B cell (primary cell): ENCODE data around the gene DCD. TPM values are rescaled to one million over a fixed set of nuclear protein-coding genes. Genes with fewer than 3 reads are reported as not detected.
A peak's percentile ranks its signal among the peaks of the same experiment; 100 is the strongest.

ENCODE experiments used
- ATAC-seq: fragments of 200-7000 bp; cut with Tn5 transposase; one replicate; pipeline ENCODE4 v1.10.0; 2021; ENCODE audit warnings: low read depth, mild to moderate bottlenecking, moderate number of reproducible peaks, moderate library complexity
- CTCF ChIA-PET: fragments of 350-600 bp; sonication (Branson Sonifier 250); formaldehyde crosslinking; loops from one replicate; lab custom pipeline; 2021; ENCODE audit warnings: antibody characterized with exemption, inconsistent platforms; lab: Charles Lee
- POLR2A ChIA-PET: fragments of 350-600 bp; sonication (Branson Sonifier 250); formaldehyde crosslinking; loops from one replicate; lab custom pipeline; 2021; ENCODE audit warnings: antibody characterized with exemption; lab: Charles Lee
- DNase-seq: peaks from one replicate; pipeline ENCODE4 v3.0.0; 2013
- H2AFZ ChIP-seq: 2 replicates; pipeline ENCODE4 v1.6.1; 2012; ENCODE audit warnings: mild to moderate bottlenecking, low read depth, low read length; ENCODE audit not compliant: insufficient read depth, poor library complexity, severe bottlenecking
- H3K27ac ChIP-seq, 2 donors: 1 replicate in 1 of 2; 2 replicates in 1 of 2; pipeline ENCODE4 v1.5.1; 2012 to 2013; ENCODE audit warnings: low read length in 2 of 2, mild to moderate bottlenecking in 2 of 2, moderate library complexity in 1 of 2
- H3K27me3 ChIP-seq, 4 experiments: fragments of 200-600 bp in 1 of 4; sonication (generic) in 1 of 4; replicated peaks in 1 of 4; 1 replicate in 2 of 4; 2 replicates in 2 of 4; pipeline versions ENCODE4 v1.6.1 to v1.7.0; 2013 to 2016; ENCODE audit warnings: low read length in 3 of 4, mild to moderate bottlenecking in 2 of 4, mixed read lengths in 1 of 4, moderate library complexity in 1 of 4; ENCODE audit not compliant: insufficient read depth in 4 of 4, control insufficient read depth in 3 of 4; ENCODE audit errors: control extremely low read depth in 1 of 4
- H3K36me3 ChIP-seq, 2 experiments: replicated peaks in 1 of 2; 1 replicate in 1 of 2; 2 replicates in 1 of 2; pipeline versions ENCODE4 v1.6.1 to v1.7.1; 2013; ENCODE audit warnings: low read length in 1 of 2; ENCODE audit not compliant: insufficient read depth in 2 of 2, control insufficient read depth in 1 of 2; ENCODE audit errors: control extremely low read depth in 1 of 2, extremely low read depth in 1 of 2
- H3K4me1 ChIP-seq, 2 donors: fragments of 200-600 bp in 1 of 2; sonication (generic) in 1 of 2; 1 replicate in 1 of 2; 2 replicates in 1 of 2; pipeline versions ENCODE4 v1.5.1 to v1.6.1; 2013 to 2017; ENCODE audit warnings: low read length in 2 of 2; ENCODE audit not compliant: control insufficient read depth in 2 of 2, insufficient read depth in 2 of 2
- H3K4me2 ChIP-seq: replicated peaks from 2 replicates; pipeline ENCODE3; 2012; ENCODE audit warnings: mild to moderate bottlenecking, low read depth, low read length; ENCODE audit not compliant: poor library complexity, severe bottlenecking
- H3K4me3 ChIP-seq, 5 experiments: fragments of 200-600 bp in 1 of 5; sonication (generic) in 1 of 5; 1 replicate in 3 of 5; 2 replicates in 2 of 5; pipeline versions ENCODE4 v1.5.1 to v1.7.0; 2011 to 2016; ENCODE audit warnings: low read length in 4 of 5, mild to moderate bottlenecking in 4 of 5, low read depth in 2 of 5, control low read depth in 1 of 5, moderate library complexity in 1 of 5; ENCODE audit not compliant: insufficient read depth in 1 of 5; ENCODE audit errors: control extremely low read depth in 1 of 5, extremely low read depth in 1 of 5
- H3K79me2 ChIP-seq: fragments of 200-600 bp; sonication (generic); one replicate; pipeline ENCODE4 v1.6.0; 2016; ENCODE audit warnings: low read length; ENCODE audit not compliant: control insufficient read depth, insufficient read depth
- H3K9ac ChIP-seq: fragments of 200-600 bp; sonication (generic); 2 replicates; pipeline ENCODE4 v1.6.1; 2017; ENCODE audit warnings: mild to moderate bottlenecking, low read length, moderate library complexity
- H3K9me3 ChIP-seq, 3 donors: one replicate each; pipeline versions ENCODE4 v1.6.1 to v1.7.1; 2013; ENCODE audit warnings: low read length in 2 of 3; ENCODE audit not compliant: control insufficient read depth in 2 of 3, insufficient read depth in 1 of 3; ENCODE audit errors: control extremely low read depth in 1 of 3
- H4K20me1 ChIP-seq: 2 replicates; pipeline ENCODE4 v1.6.0; 2012; ENCODE audit warnings: mild to moderate bottlenecking, low read length; ENCODE audit not compliant: insufficient read depth, control insufficient read depth, poor library complexity, severe bottlenecking
- H3K27ac Mint-ChIP-seq: one replicate; pipeline ENCODE4 v1.8.0; 2021; ENCODE audit warnings: mixed read lengths
- H3K27me3 Mint-ChIP-seq: one replicate; pipeline ENCODE4 v1.8.0; 2021; ENCODE audit warnings: mixed read lengths
- H3K4me1 Mint-ChIP-seq: one replicate; pipeline ENCODE4 v1.8.0; 2021; ENCODE audit warnings: mixed read lengths
- H3K4me3 Mint-ChIP-seq: one replicate; pipeline ENCODE4 v1.8.0; 2021; ENCODE audit warnings: mixed read lengths
- H3K9me3 Mint-ChIP-seq: one replicate; pipeline ENCODE4 v1.8.0; 2022; ENCODE audit warnings: mixed read lengths; ENCODE audit not compliant: insufficient read depth
- EZH2 ChIP-seq: IDR thresholded peaks from 2 replicates; pipeline ENCODE4 v1.6.1; 2012; ENCODE audit warnings: borderline replicate concordance, low read depth, mild to moderate bottlenecking, moderate library complexity, low read length; ENCODE audit not compliant: insufficient read depth, poor library complexity, severe bottlenecking
- WGBS: methylation state at CpG from one replicate; pipeline ENCODE4 v1.1.5; 2013; ENCODE audit warnings: missing lambda C conversion rate; ENCODE audit not compliant: insufficient coverage; 5-methylcytosine and 5-hydroxymethylcytosine counted together
- intact Hi-C: fragments of 100-400 bp; cut with micrococcal nuclease; formaldehyde crosslinking; loops from one replicate; pipeline ENCODE4 v1.10.0; 2022
- polyA plus RNA-seq: library from polyadenylated mRNA; depleted of rRNA; stranded (reverse); fragments of >200 nt; gene quantifications from 2 replicates; pipeline ENCODE4 v1.2.3, GENCODE V29; 2012
- total RNA-seq, 2 donors: library from RNA; stranded (reverse); fragments of 120-200 nt in 1 of 2; gene quantifications; 1 replicate in 1 of 2; 2 replicates in 1 of 2; pipeline versions ENCODE4 v1.2.3 to v1.2.4, GENCODE V29; 2013 to 2022
- TF ChIP-seq, protein P1 (sequence below): fragments of 200-600 bp; IDR thresholded peaks from one replicate; pipeline ENCODE4 v1.8.0; 2022; ENCODE audit warnings: antibody characterized with exemption, mild to moderate bottlenecking

The DCD gene
- total and polyA plus RNA-seq, 2 donors (not counting 1 experiment from before 2014, with no cell fraction given): not detected

DNA sequence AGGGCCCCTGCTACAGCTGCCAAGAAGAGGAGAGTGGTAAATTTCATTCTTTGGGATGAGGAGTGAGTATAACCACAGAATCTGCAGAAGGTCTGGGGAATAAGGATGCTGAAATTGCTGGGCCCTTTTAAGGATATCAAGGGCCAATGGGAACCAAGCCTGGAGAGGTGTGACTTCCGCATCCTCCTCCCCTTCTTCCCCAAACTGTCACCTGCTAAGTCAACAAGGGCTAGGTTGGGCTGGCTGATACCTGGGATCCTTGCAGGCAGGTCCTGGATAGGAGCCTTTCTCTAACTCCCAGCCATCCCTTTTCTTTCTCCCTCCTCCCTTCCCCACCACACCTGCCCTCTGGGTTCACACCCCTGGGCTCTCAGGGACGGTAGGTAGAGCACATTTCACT lies 13.4 kb downstream of the DCD start, which contains the start of gene LACRT:
Gene LACRT, minus strand, starts transcription at position 101 of the 400 bp plus-strand sequence. Its CDS starts 54 bp downstream, at position 47.
- DNase-seq: no peak
- H3K4me1 Mint-ChIP-seq: no peaks in the 10 kb centered on the region

DNA sequence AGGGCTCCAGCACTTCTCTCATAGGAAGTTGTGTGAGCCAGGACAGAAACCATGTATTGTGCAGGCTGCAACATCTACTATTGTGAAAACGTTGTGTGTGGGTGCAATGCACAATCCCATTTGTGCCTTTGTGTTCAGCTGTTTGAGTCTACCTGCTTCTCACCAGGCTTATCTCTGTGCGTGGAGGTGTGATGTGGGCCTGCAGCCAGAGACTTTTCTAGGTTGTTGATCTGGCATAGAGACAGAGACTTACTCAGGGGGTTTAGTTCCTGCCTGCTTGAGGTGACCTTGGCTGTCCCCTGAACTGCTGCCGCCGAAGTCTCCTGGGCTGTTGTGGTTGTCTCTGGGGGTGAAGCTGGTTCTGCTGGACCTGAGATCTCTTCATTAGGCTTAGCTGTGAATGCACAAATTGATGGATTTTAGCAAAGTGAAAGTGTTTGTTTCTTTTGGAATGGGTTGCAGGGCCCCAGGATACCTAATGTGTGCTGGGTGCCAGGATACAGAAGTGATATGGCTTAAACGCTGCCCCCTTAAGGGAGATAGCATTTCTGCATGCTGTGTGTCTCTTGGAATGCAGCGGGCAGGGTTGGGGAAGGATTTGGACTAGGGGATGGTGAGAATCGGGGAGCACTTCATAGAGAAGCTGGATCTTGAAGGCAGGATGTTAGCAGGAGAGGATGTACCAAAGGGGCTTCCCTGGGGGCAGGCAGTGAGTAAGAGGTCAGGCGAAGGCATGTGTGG lies 16.0 kb downstream of the DCD start:
- Histone ChIP-seq H3K36me3 (no peaks in the 10 kb centered on the region), H3K4me1 (no peaks in the 10 kb centered on the region), H3K9me3 (peaks cover 2 to 14% (median 14%) of the 10 kb centered on the region in 3 donors), H4K20me1 (no peaks in the 10 kb centered on the region), H3K4me2 (no peak overlapping the region), H3K9ac (no peak overlapping the region), H3K4me3 (no peak overlapping the region), H3K27me3 (peaks cover 0 to 23% (median 1%) of the 10 kb centered on the region in 4 experiments), H3K27ac (no peak overlapping the region), H2AFZ (no peak overlapping the region), H3K79me2 (no peaks in the 10 kb centered on the region)
- Mint-ChIP-seq H3K27me3 (peaks cover 42% of the 10 kb centered on the region), H3K4me3 (no peak overlapping the region), H3K9me3 (no peaks in the 10 kb centered on the region), H3K4me1 (no peaks in the 10 kb centered on the region), H3K27ac (no peak overlapping the region)
- CTCF ChIA-PET: no interaction called here
- intact Hi-C loops: no loop called here
- DNase-seq (no peak), ATAC-seq (no peak)
- WGBS: 82% methylated on average over 8 of the region's 8 CpGs
- POLR2A ChIA-PET: no interaction called here
- TF ChIP-seq, protein P1, sequence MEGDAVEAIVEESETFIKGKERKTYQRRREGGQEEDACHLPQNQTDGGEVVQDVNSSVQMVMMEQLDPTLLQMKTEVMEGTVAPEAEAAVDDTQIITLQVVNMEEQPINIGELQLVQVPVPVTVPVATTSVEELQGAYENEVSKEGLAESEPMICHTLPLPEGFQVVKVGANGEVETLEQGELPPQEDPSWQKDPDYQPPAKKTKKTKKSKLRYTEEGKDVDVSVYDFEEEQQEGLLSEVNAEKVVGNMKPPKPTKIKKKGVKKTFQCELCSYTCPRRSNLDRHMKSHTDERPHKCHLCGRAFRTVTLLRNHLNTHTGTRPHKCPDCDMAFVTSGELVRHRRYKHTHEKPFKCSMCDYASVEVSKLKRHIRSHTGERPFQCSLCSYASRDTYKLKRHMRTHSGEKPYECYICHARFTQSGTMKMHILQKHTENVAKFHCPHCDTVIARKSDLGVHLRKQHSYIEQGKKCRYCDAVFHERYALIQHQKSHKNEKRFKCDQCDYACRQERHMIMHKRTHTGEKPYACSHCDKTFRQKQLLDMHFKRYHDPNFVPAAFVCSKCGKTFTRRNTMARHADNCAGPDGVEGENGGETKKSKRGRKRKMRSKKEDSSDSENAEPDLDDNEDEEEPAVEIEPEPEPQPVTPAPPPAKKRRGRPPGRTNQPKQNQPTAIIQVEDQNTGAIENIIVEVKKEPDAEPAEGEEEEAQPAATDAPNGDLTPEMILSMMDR: no peak
- no peak for TF ChIP-seq EZH2

More for the DNA sequence above, 13.4 kb downstream of the DCD start, which contains the start of gene LACRT:
- no peak within 1 kb of the TSS for H3K27ac ChIP-seq
- WGBS: no CpG with 5 or more reads among the region's 2 CpGs
- Mint-ChIP-seq H3K27ac (peak within 1 kb of the TSS; percentile 11), H3K27me3 (peaks cover 33% of the 10 kb centered on the region), H3K9me3 (peaks cover 2% of the 10 kb centered on the region), H3K4me3 (no peak within 1 kb of the TSS)
- no peak within 1 kb of the TSS for H3K4me2 ChIP-seq
- no peak within 1 kb of the TSS for H3K4me3 ChIP-seq
- intact Hi-C loops: no loop called here
- no peaks in the 10 kb centered on the region for H4K20me1 ChIP-seq
- H3K36me3 ChIP-seq: no peaks in the 10 kb centered on the region
- ATAC-seq: no peak
- CTCF ChIA-PET: no interaction called here
- H3K9ac ChIP-seq: no peak within 1 kb of the TSS
- H3K27me3 ChIP-seq: peaks cover 0 to 7% (median 0%) of the 10 kb centered on the region in 4 experiments
- POLR2A ChIA-PET: no interaction called here
- no peaks in the 10 kb centered on the region for H3K4me1 ChIP-seq
- H3K9me3 ChIP-seq: peaks cover 0 to 2% (median 0%) of the 10 kb centered on the region in 3 donors
- H3K79me2 ChIP-seq: no peaks in the 10 kb centered on the region
- no peak for TF ChIP-seq EZH2
- no peak within 1 kb of the TSS for H2AFZ ChIP-seq
